ELF-1 (cell line): ENCODE measurements around the gene AFAP1.

Experiments
- DNase-seq: peaks from one replicate; pipeline ENCODE4 v3.0.0-alpha.2; 2016; ENCODE audit warnings: low read depth, low spot score

AFAP1 gene

GRCh38 chr4:7939377-7940108 is at the start of gene AFAP1:
AFAP1 (minus strand) TSS chr4:7939861; CDS start chr4:7872078, 67,783 bp downstream.
- peak; percentile 90 for DNase-seq

DNA sequence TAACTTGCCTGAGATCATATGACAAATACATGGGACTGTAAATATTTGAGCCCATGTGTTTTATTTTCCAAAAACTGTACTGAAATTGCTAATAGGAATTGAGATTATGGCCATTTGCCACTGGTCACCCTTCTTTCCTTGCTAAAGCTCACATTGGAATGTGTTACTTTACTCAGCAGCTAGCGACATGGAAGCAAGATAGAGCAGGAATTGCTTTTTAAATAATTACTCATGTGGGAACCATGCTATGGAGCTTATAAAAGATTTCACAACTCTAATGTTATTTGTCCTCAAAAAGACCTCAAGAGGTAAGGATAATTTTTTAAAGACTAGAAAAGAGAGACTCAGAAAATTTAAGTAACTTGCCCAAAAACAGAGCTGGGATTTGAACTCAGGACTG is 48.8 kb upstream of the AFAP1 start:
- DNase-seq: no peak

- DNase-seq: peak; percentile 89
Observed at GRCh38 chr4:7987148-7987989, 47.7 kb upstream of the AFAP1 start.

DNA sequence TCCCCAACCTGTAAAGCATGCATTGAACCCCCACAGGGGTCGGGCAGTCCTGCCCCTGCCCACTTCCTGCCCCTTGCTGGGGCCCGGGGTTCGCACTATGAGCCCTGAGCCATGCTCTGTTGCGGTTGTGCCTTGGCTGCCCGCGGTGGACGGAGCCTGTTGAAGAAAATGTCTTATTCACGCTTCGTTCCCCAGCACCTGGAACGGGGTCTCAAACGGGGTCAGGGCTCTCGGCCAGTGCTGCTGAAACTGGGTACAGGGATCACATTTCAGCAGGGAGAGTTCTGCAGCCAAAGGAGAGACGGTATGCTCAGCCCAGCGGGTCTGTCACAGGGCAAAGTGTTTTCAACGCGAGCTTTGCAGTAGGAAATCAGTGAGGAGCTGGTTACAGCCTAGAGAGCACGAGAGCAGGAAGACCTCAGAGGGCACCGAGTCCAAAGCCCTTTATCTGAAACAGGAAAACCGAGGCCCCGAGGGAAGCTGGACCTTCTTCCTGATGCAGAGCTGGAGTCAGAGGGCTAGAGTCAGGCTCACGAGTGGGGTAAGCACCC is 46.3 kb upstream of the AFAP1 start:
- DNase-seq: no peak

DNA sequence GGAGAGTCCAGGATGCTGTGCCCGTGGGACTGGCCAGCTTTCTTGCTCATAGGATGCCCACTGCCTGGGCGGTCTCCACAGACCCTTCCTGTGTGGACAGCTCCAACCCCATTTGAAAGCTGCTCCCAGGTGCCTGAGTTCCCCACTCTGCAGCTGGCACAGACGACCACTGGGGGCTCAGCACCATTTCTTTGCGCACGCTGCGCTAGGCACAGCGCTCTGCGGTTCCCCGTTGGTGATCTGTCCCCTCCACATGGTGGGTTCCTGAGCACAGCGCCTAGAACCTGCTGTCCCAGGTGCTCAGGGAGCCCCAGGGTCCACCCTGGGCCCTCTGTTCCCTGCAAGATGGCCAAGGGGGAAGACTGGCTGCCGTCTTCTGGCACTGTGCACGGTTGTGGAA is 45.4 kb upstream of the AFAP1 start:
- no peak for DNase-seq

DNA sequence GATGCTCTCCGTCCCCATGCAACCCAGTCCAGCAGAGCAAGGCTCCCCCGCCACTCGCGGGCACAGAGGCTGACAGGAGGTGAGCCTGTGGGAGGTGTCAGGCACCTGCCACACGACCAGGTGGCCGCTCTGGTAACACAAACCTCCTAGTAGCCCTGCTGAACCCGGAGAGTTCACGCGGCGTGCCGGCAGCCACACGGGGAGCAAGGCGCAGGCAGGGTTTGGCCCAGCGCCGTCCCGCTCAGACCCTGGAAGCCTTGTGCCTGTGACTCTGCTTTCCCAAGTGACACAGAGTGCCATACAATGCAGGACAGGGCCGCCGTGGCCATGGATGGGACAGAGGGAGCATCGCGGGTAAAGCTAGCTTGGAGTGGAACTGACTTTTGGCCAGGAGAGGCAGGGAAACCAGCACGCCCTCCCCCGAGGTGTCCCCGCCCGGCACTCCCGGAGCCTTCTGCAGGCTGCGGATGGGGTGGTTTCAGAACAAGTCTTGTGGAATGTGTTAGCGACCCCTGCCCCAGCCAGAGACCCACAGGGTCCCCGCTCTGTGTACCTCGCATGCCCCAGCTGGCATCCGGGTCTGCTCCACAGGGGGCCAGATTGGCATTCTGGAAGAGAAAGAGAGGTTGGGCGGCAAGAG is 44.7 kb upstream of the AFAP1 start:
- DNase-seq: peak; percentile 10

DNA sequence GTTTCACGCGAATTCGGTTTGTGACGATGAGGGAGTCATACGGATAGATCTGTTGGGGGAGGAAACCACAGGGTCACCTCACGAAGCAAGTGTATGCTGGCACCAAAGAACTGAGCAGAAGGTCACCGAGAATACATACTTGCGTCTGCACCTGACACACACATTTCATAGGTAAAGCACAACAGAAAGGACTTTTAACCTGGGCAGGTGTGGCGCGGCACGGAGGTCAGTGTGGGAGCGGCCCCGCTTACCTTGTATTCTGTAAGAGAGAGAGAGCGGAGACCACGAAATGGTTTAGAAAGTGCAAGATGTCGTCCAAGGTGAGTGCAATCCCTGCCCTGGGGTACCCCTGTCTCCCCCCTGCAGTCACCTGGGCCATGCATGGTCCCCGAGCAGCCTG is 43.6 kb upstream of the AFAP1 start:
- no peak for DNase-seq

GRCh38 chr4:7981738-7982394 is 42.2 kb upstream of the AFAP1 start:
- DNase-seq: no peak

- no peak for DNase-seq
Observed at GRCh38 chr4:7980036-7980435, 40.4 kb upstream of the AFAP1 start.

- no peak for DNase-seq
Observed at GRCh38 chr4:7979652-7979968, 39.9 kb upstream of the AFAP1 start.

DNA sequence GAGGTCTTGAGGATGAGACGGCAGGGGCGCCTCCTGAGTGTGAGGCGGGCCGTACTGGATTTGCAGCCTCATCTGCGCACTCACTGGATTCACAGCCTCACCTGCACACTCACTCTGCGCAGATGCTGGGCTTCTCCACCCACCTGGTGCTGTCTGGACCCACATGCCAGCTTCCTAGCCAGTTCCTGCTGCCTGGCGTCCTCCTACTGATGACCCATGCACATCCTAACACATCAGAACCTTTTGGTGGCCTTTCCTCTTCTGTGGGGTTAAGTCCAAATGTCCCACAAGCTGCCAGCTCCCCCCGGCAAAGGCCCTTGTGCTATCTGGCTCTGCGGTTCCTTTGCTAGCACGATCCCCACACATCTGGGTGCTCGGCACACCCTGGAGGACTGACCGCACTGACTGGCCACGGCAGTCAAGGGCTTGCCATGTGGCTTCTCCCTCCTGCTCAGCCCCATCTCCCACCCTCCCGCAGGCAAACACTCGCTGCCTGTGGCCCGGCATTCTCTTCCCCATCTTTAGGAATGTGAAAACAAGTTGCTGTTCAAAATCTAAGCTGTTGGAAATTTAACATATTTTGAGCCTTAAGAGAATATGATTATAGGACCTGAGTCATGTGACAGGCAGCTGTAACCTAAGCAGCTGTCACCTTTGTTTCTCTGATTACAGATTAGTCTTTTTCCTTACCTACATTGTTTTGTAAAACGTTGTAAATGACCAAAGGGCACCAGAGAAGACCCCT is 39.4 kb upstream of the AFAP1 start:
- DNase-seq: no peak

DNA sequence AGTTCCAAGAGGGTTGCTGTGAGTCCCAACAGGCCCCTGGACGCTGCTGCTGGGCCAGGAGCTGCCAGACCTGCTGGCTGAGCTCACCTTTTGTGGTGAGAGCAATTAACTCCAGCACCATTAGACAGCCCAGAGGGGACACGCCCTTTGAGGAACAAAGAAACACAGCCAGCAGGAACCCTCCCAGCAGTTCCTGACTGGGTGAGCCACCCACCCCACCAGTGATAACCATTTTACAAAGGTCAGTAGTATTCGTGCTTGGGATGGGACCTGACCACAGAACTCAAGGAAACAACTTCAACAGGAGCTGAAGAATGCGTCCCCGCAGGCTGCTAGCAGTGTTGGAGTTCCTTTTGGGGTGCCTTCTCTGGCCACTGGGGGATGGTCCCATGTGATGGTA is 38.8 kb upstream of the AFAP1 start:
- DNase-seq: peak; percentile 92

DNA sequence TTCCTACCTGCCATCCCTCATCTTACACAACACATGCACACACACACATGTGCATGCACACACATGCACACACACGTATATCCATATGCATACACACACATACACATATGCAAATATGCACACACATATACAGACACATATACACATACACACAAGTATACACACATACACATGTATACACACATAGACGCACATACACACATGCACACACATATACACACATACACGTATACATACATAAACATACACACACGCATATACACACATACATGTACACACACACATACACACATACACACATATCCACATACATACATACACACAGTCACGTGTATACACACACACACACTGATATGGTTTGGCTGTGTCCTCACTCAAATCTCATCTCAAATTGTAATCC is 37.0 kb upstream of the AFAP1 start:
- DNase-seq: no peak

GRCh38 chr4:7976025-7976424 is 36.4 kb upstream of the AFAP1 start:
- peak; percentile 30 for DNase-seq

DNA sequence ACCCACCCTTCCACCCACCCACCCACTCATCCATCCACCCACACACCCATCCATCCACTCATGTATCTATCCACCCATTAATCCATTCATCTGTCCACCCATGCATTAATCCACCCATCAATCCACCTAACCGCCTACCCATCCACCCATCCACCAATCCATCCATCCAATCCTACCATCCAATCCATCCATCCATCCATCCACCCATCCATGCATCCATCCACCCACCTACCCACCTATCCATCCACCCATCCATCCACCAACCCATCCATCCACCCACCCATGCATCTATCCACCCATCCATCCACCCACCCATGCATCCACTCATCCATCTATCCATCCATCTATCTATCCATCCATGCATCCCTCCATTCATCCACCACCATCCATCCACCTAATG is 34.8 kb upstream of the AFAP1 start:
- DNase-seq: no peak

- peak; percentile 49 for DNase-seq
Observed at GRCh38 chr4:7973545-7973981, 33.9 kb upstream of the AFAP1 start.

- DNase-seq: peak; percentile 63
Observed at GRCh38 chr4:7971881-7972500, 32.3 kb upstream of the AFAP1 start.

DNA sequence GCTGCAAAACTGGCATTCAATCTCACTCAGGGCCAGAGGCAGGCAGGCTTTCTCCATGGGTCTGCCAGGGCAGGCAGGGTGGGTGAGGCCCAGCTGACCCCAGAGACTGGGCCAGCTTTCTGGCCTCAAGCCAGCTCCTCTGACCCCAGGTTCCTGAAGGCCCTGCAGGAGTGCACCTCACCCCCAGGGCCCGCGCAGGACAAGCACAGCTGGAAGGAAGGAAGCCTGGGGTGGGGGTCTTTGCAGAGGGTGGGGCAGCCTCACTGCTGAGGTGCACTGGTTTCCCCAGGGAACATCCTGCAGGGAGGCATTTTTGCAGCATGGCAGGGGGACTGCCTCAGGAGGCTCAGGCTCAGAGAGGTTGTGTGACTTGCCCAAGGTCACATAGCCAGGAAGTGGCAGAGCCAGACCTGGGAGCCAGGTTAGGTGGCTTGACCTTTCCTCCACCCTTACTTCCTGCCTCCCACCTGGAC is 31.5 kb upstream of the AFAP1 start:
- DNase-seq: no peak

- DNase-seq: no peak
Observed at GRCh38 chr4:7970361-7970946, 30.8 kb upstream of the AFAP1 start.

DNA sequence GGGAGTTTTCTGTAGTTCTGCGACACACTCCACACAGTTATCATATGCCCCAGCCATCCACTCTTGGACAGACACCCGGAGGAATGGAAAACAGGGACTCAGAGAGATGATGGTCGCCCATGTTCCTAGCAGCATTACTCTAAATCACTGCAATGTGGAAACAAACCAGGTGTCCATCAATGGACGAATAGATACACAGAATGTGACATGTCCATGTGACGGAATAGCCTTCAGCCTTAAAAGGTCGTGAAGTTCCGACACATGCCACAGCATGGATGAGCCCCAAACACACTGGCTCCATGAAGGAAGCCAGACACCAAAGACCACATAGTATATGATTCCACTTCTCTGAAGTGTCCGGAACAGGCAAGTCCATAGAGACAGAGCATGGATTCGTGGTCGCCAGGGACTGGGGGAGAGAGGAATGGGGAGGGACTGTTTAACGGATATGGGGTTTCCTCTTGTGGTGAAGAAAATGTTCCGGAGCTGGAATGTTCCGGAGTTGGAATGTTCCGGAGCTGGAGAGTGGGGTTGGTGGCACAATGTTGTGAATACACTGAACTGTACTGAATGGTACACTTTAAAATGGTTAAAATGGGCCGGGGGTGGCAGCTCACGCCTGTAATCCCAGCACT is 28.7 kb upstream of the AFAP1 start:
- no peak for DNase-seq
